Loucy (cell line): Measurements from ENCODE around the gene C17orf113.

ENCODE experiments used
- H2AFZ ChIP-seq: fragments of 200-600 bp; sonication (generic); 2 replicates; pipeline ENCODE4 v1.6.0; 2016; ENCODE audit warnings: antibody characterized with exemption, mild to moderate bottlenecking, low read length, moderate library complexity
- H3F3A ChIP-seq: fragments of 200-600 bp; 2 replicates; pipeline ENCODE4 v1.6.0; 2016; ENCODE audit warnings: antibody characterized with exemption, low read depth, mild to moderate bottlenecking
- H3K27me3 ChIP-seq: fragments of 200-600 bp; sonication (generic); 2 replicates; pipeline ENCODE4 v1.6.1; 2014; ENCODE audit warnings: low read length, mild to moderate bottlenecking; ENCODE audit not compliant: insufficient read depth, poor library complexity, severe bottlenecking
- H3K36me3 ChIP-seq: fragments of 200-600 bp; sonication (generic); 2 replicates; pipeline ENCODE4 v1.6.1; 2016; ENCODE audit warnings: low read length; ENCODE audit not compliant: insufficient read depth
- H3K4me1 ChIP-seq: fragments of 200-600 bp; sonication (generic); 2 replicates; pipeline ENCODE4 v1.5.1; 2014; ENCODE audit warnings: low read length, mild to moderate bottlenecking; ENCODE audit not compliant: insufficient read depth, poor library complexity, severe bottlenecking
- H3K4me2 ChIP-seq: fragments of 200-600 bp; sonication (generic); 2 replicates; pipeline ENCODE4 v1.6.0; 2014; ENCODE audit warnings: antibody characterized with exemption, low read length, low read depth, mild to moderate bottlenecking; ENCODE audit not compliant: poor library complexity, severe bottlenecking
- H3K4me3 ChIP-seq: fragments of 200-600 bp; sonication (generic); 2 replicates; pipeline ENCODE4 v1.5.1; 2014; ENCODE audit warnings: low read length, mild to moderate bottlenecking, mixed read lengths; ENCODE audit not compliant: poor library complexity, severe bottlenecking
- H3K79me2 ChIP-seq: fragments of 200-600 bp; sonication (generic); 2 replicates; pipeline ENCODE4 v1.6.1; 2014; ENCODE audit warnings: low read length; ENCODE audit not compliant: insufficient read depth
- H3K9ac ChIP-seq: fragments of 200-600 bp; sonication (generic); 2 replicates; pipeline ENCODE4 v1.6.0; 2014; ENCODE audit warnings: mild to moderate bottlenecking, low read depth, low read length, moderate library complexity; ENCODE audit not compliant: poor library complexity, severe bottlenecking
- H3K9me2 ChIP-seq: fragments of 200-600 bp; sonication (generic); replicated peaks from 2 replicates; pipeline ENCODE4 v1.6.1; 2016; ENCODE audit warnings: low read depth, low read length, mixed read lengths
- H3K9me3 ChIP-seq: fragments of 200-600 bp; sonication (generic); 2 replicates; pipeline ENCODE4 v1.6.1; 2014; ENCODE audit warnings: mild to moderate bottlenecking, antibody characterized with exemption, low read length, low read depth; ENCODE audit not compliant: insufficient read depth
- H4K20me1 ChIP-seq: fragments of 200-600 bp; sonication (generic); 2 replicates; pipeline ENCODE4 v1.6.0; 2014; ENCODE audit warnings: antibody characterized with exemption, low read length, mild to moderate bottlenecking; ENCODE audit not compliant: insufficient read depth, poor library complexity, severe bottlenecking
- CTCF ChIP-seq: fragments of 200-600 bp; sonication (generic); conservative IDR thresholded peaks from 2 replicates; pipeline ENCODE4 v1.5.1; 2014; ENCODE audit warnings: mild to moderate bottlenecking, antibody characterized with exemption, low read length
- EZH2phosphoT487 ChIP-seq: fragments of 200-600 bp; IDR thresholded peaks from 2 replicates; pipeline ENCODE4 v1.6.1; 2018; ENCODE audit warnings: antibody characterized with exemption, mild to moderate bottlenecking, moderate library complexity, borderline replicate concordance

The C17orf113 gene

GRCh38 chr17:42078396-42079043, 28.1 kb upstream of the C17orf113 start:
- Histone ChIP-seq H3K4me3 (no peak overlapping the region), H3K9me2 (no peaks in the 10 kb centered on the region), H3F3A (no peaks in the 10 kb centered on the region), H3K9ac (no peak overlapping the region), H3K9me3 (no peaks in the 10 kb centered on the region), H3K27me3 (no peaks in the 10 kb centered on the region), H2AFZ (no peak overlapping the region), H3K36me3 (no peaks in the 10 kb centered on the region), H4K20me1 (no peaks in the 10 kb centered on the region), H3K79me2 (peaks cover 7% of the 10 kb centered on the region; the same call in 1 of the 2 replicates), H3K4me1 (peaks cover 13% of the 10 kb centered on the region), H3K4me2 (no peak overlapping the region)
- TF ChIP-seq EZH2phosphoT487 (no peak), CTCF (no peak)

GRCh38 chr17:42077755-42078154, 27.4 kb upstream of the C17orf113 start:
- H2AFZ ChIP-seq, result no peak overlapping the region
- H3K4me2 ChIP-seq, result no peak overlapping the region
- no peak overlapping the region for H3K9ac ChIP-seq
- peaks cover 20% of the 10 kb centered on the region for H3K4me1 ChIP-seq
- TF ChIP-seq CTCF (no peak), EZH2phosphoT487 (no peak)
- H3K4me3 ChIP-seq, result no peak overlapping the region
- no peaks in the 10 kb centered on the region for H3K27me3 ChIP-seq
- no peaks in the 10 kb centered on the region for H3K9me2 ChIP-seq
- H3K79me2 ChIP-seq, result peaks cover 14% of the 10 kb centered on the region; the same call in 1 of the 2 replicates
- H4K20me1 ChIP-seq, result no peaks in the 10 kb centered on the region
- no peaks in the 10 kb centered on the region for H3K9me3 ChIP-seq
- no peaks in the 10 kb centered on the region for H3K36me3 ChIP-seq
- H3F3A ChIP-seq, result no peaks in the 10 kb centered on the region

- H3F3A ChIP-seq, result no peaks in the 10 kb centered on the region
- H3K27me3 ChIP-seq, result no peaks in the 10 kb centered on the region
- H3K9me2 ChIP-seq, result no peaks in the 10 kb centered on the region
- peaks cover 27% of the 10 kb centered on the region for H3K4me1 ChIP-seq
- TF ChIP-seq CTCF (no peak), EZH2phosphoT487 (no peak)
- H3K4me3 ChIP-seq, result no peak overlapping the region
- no peak overlapping the region for H3K4me2 ChIP-seq
- no peaks in the 10 kb centered on the region for H3K36me3 ChIP-seq
- no peaks in the 10 kb centered on the region for H3K9me3 ChIP-seq
- no peak overlapping the region for H2AFZ ChIP-seq
- H3K9ac ChIP-seq, result no peak overlapping the region
- peaks cover 20% of the 10 kb centered on the region; the same call in 1 of the 2 replicates for H3K79me2 ChIP-seq
- H4K20me1 ChIP-seq, result no peaks in the 10 kb centered on the region
Observed at GRCh38 chr17:42076797-42077559, 26.6 kb upstream of the C17orf113 start.
